Prostate gland (tissue), 2 donors: ENCODE data around the gene NT5DC1.

Source experiments
- CTCF ChIP-seq, 4 experiments: fragments of 200-600 bp in 2 of 4; fragments of 450-650 bp in 2 of 4; sonication (generic) in 2 of 4; IDR thresholded peaks; 1 replicate in 3 of 4; 2 replicates in 1 of 4; pipeline ENCODE4 v1.5.1; 2016 to 2019; ENCODE audit warnings: antibody characterized with exemption in 4 of 4, mild to moderate bottlenecking in 2 of 4, moderate library complexity in 2 of 4
- POLR2A ChIP-seq: fragments of 450-650 bp; IDR thresholded peaks from one replicate; pipeline ENCODE4 v1.6.1; 2016; ENCODE audit warnings: antibody characterized with exemption, mild to moderate bottlenecking
- POLR2AphosphoS5 ChIP-seq: sonication (generic); formaldehyde crosslinking; IDR thresholded peaks from one replicate; pipeline ENCODE4 v1.6.1; 2017; ENCODE audit warnings: antibody characterized with exemption

GRCh38 chr6:116087437-116088027 is 13.1 kb upstream of the NT5DC1 start:
- TF ChIP-seq CTCF (IDR thresholded peaks at IDR 0.05) (no peak), POLR2A (no peak), POLR2AphosphoS5 (no peak)
